ENCODE data around the gene FAM89A. TPM values are rescaled to one million over a fixed set of nuclear protein-coding genes. Genes with fewer than 3 reads are reported as not detected.

Gene FAM89A
- total and polyA plus RNA-seq, 2 experiments from 2014 or later: 13.0 to 24.7 TPM

- no peak overlapping the region for H3K4me3 ChIP-seq
- TF ChIP-seq CTCF (IDR thresholded peaks at IDR 0.05; ENCODE audit: low read depth, low read length): no peak
- no peaks in the 10 kb centered on the region for H3K27me3 ChIP-seq
- no peak overlapping the region for H3K27ac ChIP-seq
- no peaks in the 10 kb centered on the region for H3K36me3 ChIP-seq
- H3K9me3 ChIP-seq (ENCODE audit: low read depth): no peaks in the 10 kb centered on the region
- no peaks in the 10 kb centered on the region for H3K4me1 ChIP-seq (ENCODE audit: low read depth)
- DNase-seq (ENCODE audit: low read depth in 1 of 2, low spot score in 1 of 2): no peak
Measured at GRCh38 chr1:231021540-231022031, 18.5 kb downstream of the FAM89A start.

- no peaks in the 10 kb centered on the region for H3K9me3 ChIP-seq (ENCODE audit: low read depth)
- DNase-seq (ENCODE audit: low read depth in 1 of 2, low spot score in 1 of 2): peak in 1 of 2 donors; percentile 23
- no peaks in the 10 kb centered on the region for H3K4me1 ChIP-seq (ENCODE audit: low read depth)
- no peaks in the 10 kb centered on the region for H3K27me3 ChIP-seq
- no peak for TF ChIP-seq CTCF (IDR thresholded peaks at IDR 0.05; ENCODE audit: low read depth, low read length)
- no peak overlapping the region for H3K4me3 ChIP-seq
- no peaks in the 10 kb centered on the region for H3K36me3 ChIP-seq
- no peak overlapping the region for H3K27ac ChIP-seq
Measured at GRCh38 chr1:231020816-231021215, 19.2 kb downstream of the FAM89A start.

- H3K4me1 ChIP-seq (ENCODE audit: low read depth): no peaks in the 10 kb centered on the region
- H3K4me3 ChIP-seq: no peak overlapping the region
- no peaks in the 10 kb centered on the region for H3K36me3 ChIP-seq
- DNase-seq (ENCODE audit: low read depth in 1 of 2, low spot score in 1 of 2): peak in 1 of 2 donors; percentile 31
- H3K27me3 ChIP-seq: no peaks in the 10 kb centered on the region
- TF ChIP-seq CTCF (IDR thresholded peaks at IDR 0.05; ENCODE audit: low read depth, low read length): peak; percentile 2
- no peak overlapping the region for H3K27ac ChIP-seq
- no peaks in the 10 kb centered on the region for H3K9me3 ChIP-seq (ENCODE audit: low read depth)
Measured at GRCh38 chr1:231020139-231020601, 19.9 kb downstream of the FAM89A start.

GRCh38 chr1:231019711-231020110, 20.3 kb downstream of the FAM89A start:
- H3K4me1 ChIP-seq (ENCODE audit: low read depth): no peaks in the 10 kb centered on the region
- no peak overlapping the region for H3K27ac ChIP-seq
- no peaks in the 10 kb centered on the region for H3K9me3 ChIP-seq (ENCODE audit: low read depth)
- DNase-seq (ENCODE audit: low read depth in 1 of 2, low spot score in 1 of 2): no peak
- no peaks in the 10 kb centered on the region for H3K36me3 ChIP-seq
- H3K27me3 ChIP-seq: no peaks in the 10 kb centered on the region
- TF ChIP-seq CTCF (IDR thresholded peaks at IDR 0.05; ENCODE audit: low read depth, low read length): no peak
- no peak overlapping the region for H3K4me3 ChIP-seq

- no peak overlapping the region for H3K4me3 ChIP-seq
- TF ChIP-seq CTCF (IDR thresholded peaks at IDR 0.05; ENCODE audit: low read depth, low read length): no peak
- H3K4me1 ChIP-seq (ENCODE audit: low read depth): no peaks in the 10 kb centered on the region
- H3K27ac ChIP-seq: no peak overlapping the region
- no peaks in the 10 kb centered on the region for H3K36me3 ChIP-seq
- no peaks in the 10 kb centered on the region for H3K9me3 ChIP-seq (ENCODE audit: low read depth)
- no peaks in the 10 kb centered on the region for H3K27me3 ChIP-seq
- DNase-seq (ENCODE audit: low read depth in 1 of 2, low spot score in 1 of 2): no peak
Measured at GRCh38 chr1:231016966-231017365, 23.1 kb downstream of the FAM89A start.

Measured in cardiac muscle cell (in vitro differentiated cells and primary cell).